Hepatic stellate cell (primary cell): ENCODE results near the gene FAM227B.
A peak's percentile ranks its signal among the peaks of the same experiment; 100 is the strongest.

Experiments used
- DNase-seq: peaks from one replicate; pipeline ENCODE4 v3.0.0; 2011; ENCODE audit warnings: low spot score

FAM227B gene

GRCh38 chr15:49290191-49290590 is 330.4 kb downstream of the FAM227B start:
- no peak for DNase-seq

- DNase-seq = no peak
These were observed 332.2 kb downstream of the FAM227B start for GRCh38 chr15:49288391-49288790.

GRCh38 chr15:49287481-49287880 is 333.1 kb downstream of the FAM227B start:
- DNase-seq = no peak

GRCh38 chr15:49286649-49287404 is 333.8 kb downstream of the FAM227B start:
- no peak for DNase-seq

- DNase-seq = peak; percentile 63
These were observed 338.3 kb downstream of the FAM227B start for GRCh38 chr15:49282366-49282765.

GRCh38 chr15:49279521-49280456 is 340.8 kb downstream of the FAM227B start:
- no peak for DNase-seq

GRCh38 chr15:49278751-49279150 is 341.9 kb downstream of the FAM227B start:
- DNase-seq = no peak
